Lower leg skin (tissue), 4 donors: Measurements from ENCODE around the gene SLC9A3. TPM values are rescaled to one million over a fixed set of nuclear protein-coding genes. Genes with fewer than 3 reads are reported as not detected.

Source experiments
- DNase-seq, 2 donors: peaks; one replicate each; pipeline ENCODE4 v3.0.0-alpha.2; 2019; ENCODE audit warnings: low spot score in 2 of 2
- H3K4me3 ChIP-seq: fragments of 200-600 bp; sonication (generic); 2 replicates; pipeline ENCODE4 v1.5.1; 2017; ENCODE audit warnings: mild to moderate bottlenecking, low read depth; ENCODE audit not compliant: poor library complexity, severe bottlenecking
- CTCF ChIP-seq, 3 donors: fragments of 450-650 bp; IDR thresholded peaks; one replicate each; pipeline ENCODE4 v1.5.1; 2016; ENCODE audit warnings: antibody characterized with exemption in 3 of 3, mild to moderate bottlenecking in 3 of 3, moderate library complexity in 2 of 3
- POLR2A ChIP-seq, 2 donors: fragments of 450-650 bp; IDR thresholded peaks; one replicate each; pipeline ENCODE4 v1.6.1; 2016 to 2017; ENCODE audit warnings: antibody characterized with exemption in 2 of 2, mild to moderate bottlenecking in 1 of 2, moderate library complexity in 1 of 2
- WGBS, 2 donors: methylation state at CpG; one replicate each; pipeline ENCODE4 v1.1.5; 2018; 5-methylcytosine and 5-hydroxymethylcytosine counted together
- intact Hi-C: fragments of 100-400 bp; cut with DNase I; formaldehyde crosslinking; loops from one replicate; pipeline ENCODE4 v1.15.0; 2023; ENCODE audit warnings: low total_unique reads
- microRNA-seq, 2 donors: library from miRNA; unstranded; fragments of <30 nt; microRNA quantifications; one replicate each; pipeline ENCODE4, GENCODE V29; 2016; ENCODE audit warnings: borderline replicate concordance in 2 of 2, borderline number of aligned reads in 1 of 2
- total RNA-seq, 4 donors: library from RNA; depleted of rRNA; stranded (reverse); fragments of >200 nt; gene quantifications; one replicate each; pipeline ENCODE4 v1.1.0, GENCODE V29; 2016

SLC9A3 gene
- total RNA-seq, 4 donors from 2014 or later = 4.8 to 7.1 (median 5.8) TPM

- WGBS, 2 donors = 86 to 93% methylated on average over 32 of the region's 32 CpGs
- intact Hi-C loops = no loop called here
- no peak overlapping the region for H3K4me3 ChIP-seq
- no peak for TF ChIP-seq POLR2A (IDR thresholded peaks at IDR 0.05)
- TF ChIP-seq CTCF (IDR thresholded peaks at IDR 0.05) = no peak
- DNase-seq = peak in 1 of 2 donors; percentile 80
These were observed 101.7 kb downstream of the SLC9A3 start for GRCh38 chr5:422323-423232.

- no peak for TF ChIP-seq CTCF (IDR thresholded peaks at IDR 0.05)
- no peak for TF ChIP-seq POLR2A (IDR thresholded peaks at IDR 0.05)
- intact Hi-C loops = no loop called here
- no peak overlapping the region for H3K4me3 ChIP-seq
- 88 to 92% methylated on average over 12 to 13 of the region's 13 CpGs for WGBS, 2 donors
- DNase-seq = peak in 1 of 2 donors; percentile 71
These were observed 102.3 kb downstream of the SLC9A3 start for GRCh38 chr5:421901-422300.

GRCh38 chr5:421287-421880, 102.9 kb downstream of the SLC9A3 start:
- no peak overlapping the region for H3K4me3 ChIP-seq
- 90 to 91% methylated on average over 34 of the region's 34 CpGs for WGBS, 2 donors
- peak in 1 of 2 donors; percentile 70 for DNase-seq
- intact Hi-C loops = no loop called here
- TF ChIP-seq CTCF (IDR thresholded peaks at IDR 0.05) (no peak), POLR2A (IDR thresholded peaks at IDR 0.05) (no peak)

- intact Hi-C loops = no loop called here
- TF ChIP-seq POLR2A (IDR thresholded peaks at IDR 0.05) (no peak), CTCF (IDR thresholded peaks at IDR 0.05) (no peak)
- DNase-seq = peak in 1 of 2 donors; percentile 86
- H3K4me3 ChIP-seq = no peak overlapping the region
- WGBS, 2 donors = 90 to 95% methylated on average over 52 of the region's 52 CpGs
These were observed 103.5 kb downstream of the SLC9A3 start for GRCh38 chr5:420632-421286.

Small RNA genes lying within 50 kb of the gene (microRNA-seq; reads per million reads assigned to microRNA genes)
- gene MIR4456 = 0 reads per million in 2 donors

Other genes starting within 250 kb of the SLC9A3 start
- gene AHRR, start 202.7 kb downstream of the SLC9A3 start, total RNA-seq = 10 to 100 TPM in 1 of 4 donors, 1 to 10 TPM in 3; 3.6 to 19.6 (median 6.0) TPM
- gene EXOC3, start 81.3 kb downstream of the SLC9A3 start, total RNA-seq = 10 to 100 TPM; 49.5 to 87.5 (median 59.0) TPM
- gene CEP72, start 87.9 kb upstream of the SLC9A3 start, total RNA-seq = 10 to 100 TPM in 2 of 4 donors, 1 to 10 TPM in 2; 7.2 to 11.9 (median 9.2) TPM
- gene TPPP, start 168.9 kb upstream of the SLC9A3 start, total RNA-seq = 10 to 100 TPM in 2 of 4 donors, 1 to 10 TPM in 2; 7.4 to 17.3 (median 10.4) TPM